HG03460 (cell line): ENCODE results near the gene TSFM.

Experiments used
- ATAC-seq: cut with Tn5 transposase; IDR thresholded peaks from one replicate; pipeline ENCODE4 v1.9.1; 2021; ENCODE audit not compliant: unreplicated experiment

TSFM gene

GRCh38 chr12:57745485-57745881 lies 37.1 kb upstream of the TSFM start:
- ATAC-seq, result no peak

GRCh38 chr12:57746025-57746424 lies 36.6 kb upstream of the TSFM start:
- ATAC-seq, result no peak

GRCh38 chr12:57749061-57749460 lies 33.5 kb upstream of the TSFM start:
- no peak for ATAC-seq

- no peak for ATAC-seq
Measured at GRCh38 chr12:57750561-57751431, 31.8 kb upstream of the TSFM start.

GRCh38 chr12:57751432-57751787 lies 31.2 kb upstream of the TSFM start:
- no peak for ATAC-seq

GRCh38 chr12:57751788-57752667 lies 30.6 kb upstream of the TSFM start, which contains the start of gene CDK4:
TSS of gene CDK4 (minus strand) at chr12:57752310. CDS start at chr12:57751717, 593 bp downstream.
- ATAC-seq, result peak; percentile 61

GRCh38 chr12:57752668-57753000 lies 30.0 kb upstream of the TSFM start:
- ATAC-seq, result no peak

- no peak for ATAC-seq
Measured at GRCh38 chr12:57753756-57754337, 28.7 kb upstream of the TSFM start.

- ATAC-seq, result peak; percentile 40
Measured at GRCh38 chr12:57754411-57755193, 28.0 kb upstream of the TSFM start, which contains the start of gene MARCHF9. TSS of gene MARCHF9 (plus strand) at chr12:57755103. CDS start at chr12:57755529, 426 bp downstream.

GRCh38 chr12:57755194-57755453 lies 27.5 kb upstream of the TSFM start:
- ATAC-seq, result no peak

- ATAC-seq, result no peak
Measured at GRCh38 chr12:57755454-57756372, 26.9 kb upstream of the TSFM start.

- no peak for ATAC-seq
Measured at GRCh38 chr12:57756406-57757341, 25.9 kb upstream of the TSFM start.

- no peak for ATAC-seq
Measured at GRCh38 chr12:57757771-57758170, 24.8 kb upstream of the TSFM start.

GRCh38 chr12:57758552-57759359 lies 23.8 kb upstream of the TSFM start:
- no peak for ATAC-seq

- no peak for ATAC-seq
Measured at GRCh38 chr12:57759360-57759980, 23.1 kb upstream of the TSFM start.

- ATAC-seq, result no peak
Measured at GRCh38 chr12:57760347-57760982, 22.1 kb upstream of the TSFM start.

- ATAC-seq, result no peak
Measured at GRCh38 chr12:57761391-57761998, 21.1 kb upstream of the TSFM start.
